Measurements from ENCODE around the gene MEDAG. TPM values are rescaled to one million over a fixed set of nuclear protein-coding genes. Genes with fewer than 3 reads are reported as not detected.

MEDAG gene
- total RNA-seq, 6 donors from 2014 or later, result 1.4 to 12.1 (median 5.1) TPM; not detected in 1

GRCh38 chr13:30918662-30919405 is 12.8 kb downstream of the MEDAG start:
- no peaks in the 10 kb centered on the region for H3K27me3 ChIP-seq
- H3K9me3 ChIP-seq, result no peaks in the 10 kb centered on the region
- ATAC-seq (ENCODE audit: low FRiP score in 2 of 2) (no peak), DNase-seq (no peak)
- WGBS, 2 donors, result 81 to 82% methylated on average over 6 of the region's 6 CpGs
- H3K27ac ChIP-seq, result no peak overlapping the region
- H3K4me1 ChIP-seq, result no peaks in the 10 kb centered on the region
- no peak for TF ChIP-seq EP300 (IDR thresholded peaks at IDR 0.05)
- TF ChIP-seq POLR2A (IDR thresholded peaks at IDR 0.05), result no peak
- TF ChIP-seq, protein P1, sequence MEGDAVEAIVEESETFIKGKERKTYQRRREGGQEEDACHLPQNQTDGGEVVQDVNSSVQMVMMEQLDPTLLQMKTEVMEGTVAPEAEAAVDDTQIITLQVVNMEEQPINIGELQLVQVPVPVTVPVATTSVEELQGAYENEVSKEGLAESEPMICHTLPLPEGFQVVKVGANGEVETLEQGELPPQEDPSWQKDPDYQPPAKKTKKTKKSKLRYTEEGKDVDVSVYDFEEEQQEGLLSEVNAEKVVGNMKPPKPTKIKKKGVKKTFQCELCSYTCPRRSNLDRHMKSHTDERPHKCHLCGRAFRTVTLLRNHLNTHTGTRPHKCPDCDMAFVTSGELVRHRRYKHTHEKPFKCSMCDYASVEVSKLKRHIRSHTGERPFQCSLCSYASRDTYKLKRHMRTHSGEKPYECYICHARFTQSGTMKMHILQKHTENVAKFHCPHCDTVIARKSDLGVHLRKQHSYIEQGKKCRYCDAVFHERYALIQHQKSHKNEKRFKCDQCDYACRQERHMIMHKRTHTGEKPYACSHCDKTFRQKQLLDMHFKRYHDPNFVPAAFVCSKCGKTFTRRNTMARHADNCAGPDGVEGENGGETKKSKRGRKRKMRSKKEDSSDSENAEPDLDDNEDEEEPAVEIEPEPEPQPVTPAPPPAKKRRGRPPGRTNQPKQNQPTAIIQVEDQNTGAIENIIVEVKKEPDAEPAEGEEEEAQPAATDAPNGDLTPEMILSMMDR (IDR thresholded peaks at IDR 0.05), result no peak
- TF ChIP-seq POLR2AphosphoS5 (IDR thresholded peaks at IDR 0.05), result no peak
- H3K36me3 ChIP-seq, result no peaks in the 10 kb centered on the region
- H3K4me3 ChIP-seq, result no peak overlapping the region

DNA sequence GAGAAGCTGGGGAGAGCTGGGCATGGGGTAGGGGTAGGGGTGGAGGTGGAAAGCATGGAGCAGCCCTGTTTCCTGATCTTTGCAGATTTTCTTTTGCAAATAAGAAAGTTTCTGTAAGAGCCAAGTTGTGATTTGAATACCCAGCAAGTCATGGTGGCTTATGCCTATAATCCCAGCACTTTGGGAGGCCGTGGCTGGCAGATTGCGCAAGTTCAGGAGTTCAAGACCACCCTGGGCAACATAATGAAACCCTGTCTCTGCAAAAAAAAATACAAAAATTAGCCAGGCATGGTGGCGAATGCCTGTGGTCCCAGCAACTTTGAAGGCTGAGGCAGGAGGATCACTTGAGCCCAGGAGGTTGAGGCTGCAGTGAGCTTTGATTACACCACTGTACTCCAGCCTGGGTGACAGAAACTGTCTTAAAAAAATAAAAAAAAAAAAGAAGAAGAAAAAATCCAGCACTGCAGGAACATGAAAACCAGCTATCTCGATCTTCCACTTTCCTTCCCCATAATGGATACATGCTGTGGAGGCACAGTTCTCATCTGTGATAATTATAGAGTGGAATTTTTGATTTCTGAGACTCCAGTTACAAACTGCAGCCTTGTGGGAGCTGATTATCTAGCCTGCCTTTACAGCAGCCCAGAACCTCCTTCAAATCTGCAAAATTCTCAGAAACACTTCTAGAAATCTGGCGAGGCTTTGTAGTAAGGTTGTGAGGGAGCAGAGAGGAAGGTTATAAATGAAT is 14.3 kb downstream of the MEDAG start:
- Histone ChIP-seq H3K36me3 (no peaks in the 10 kb centered on the region), H3K27me3 (no peaks in the 10 kb centered on the region), H3K4me1 (no peaks in the 10 kb centered on the region), H3K4me3 (no peak overlapping the region), H3K9me3 (no peaks in the 10 kb centered on the region), H3K27ac (no peak overlapping the region)
- DNase-seq (no peak), ATAC-seq (ENCODE audit: low FRiP score in 2 of 2) (no peak)
- TF ChIP-seq EP300 (IDR thresholded peaks at IDR 0.05) (no peak), POLR2A (IDR thresholded peaks at IDR 0.05) (no peak), POLR2AphosphoS5 (IDR thresholded peaks at IDR 0.05) (no peak)
- TF ChIP-seq, protein P1 (IDR thresholded peaks at IDR 0.05), result no peak
- 81 to 90% methylated on average over 5 of the region's 5 CpGs for WGBS, 2 donors

DNA sequence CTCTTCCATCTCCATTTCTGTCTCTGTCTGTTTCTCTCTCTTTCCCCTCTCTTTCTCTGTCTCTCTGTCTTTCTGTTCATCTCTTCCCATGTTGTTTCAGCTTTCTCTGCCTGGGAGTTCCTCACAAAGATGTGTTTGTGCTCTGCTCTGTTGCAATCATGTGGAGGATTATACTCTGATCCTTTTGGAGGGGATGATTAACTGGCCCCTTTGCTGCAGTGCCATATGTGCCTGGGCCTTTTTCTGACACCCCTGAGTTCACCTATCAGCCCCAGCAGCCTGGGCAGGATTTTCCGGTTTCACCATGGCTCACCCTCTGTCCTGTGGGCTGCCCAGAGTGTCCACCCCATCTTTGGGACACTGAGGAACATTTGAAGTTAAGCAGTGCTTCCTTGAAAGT is 17.3 kb downstream of the MEDAG start:
- no peaks in the 10 kb centered on the region for H3K4me1 ChIP-seq
- H3K9me3 ChIP-seq, result no peaks in the 10 kb centered on the region
- H3K36me3 ChIP-seq, result no peaks in the 10 kb centered on the region
- no peak overlapping the region for H3K27ac ChIP-seq
- ATAC-seq (ENCODE audit: low FRiP score in 2 of 2) (no peak), DNase-seq (no peak)
- TF ChIP-seq EP300 (IDR thresholded peaks at IDR 0.05), result no peak
- TF ChIP-seq POLR2A (IDR thresholded peaks at IDR 0.05), result no peak
- TF ChIP-seq, protein P1 (IDR thresholded peaks at IDR 0.05), result no peak
- TF ChIP-seq POLR2AphosphoS5 (IDR thresholded peaks at IDR 0.05), result no peak
- no peak overlapping the region for H3K4me3 ChIP-seq
- 69 to 100% methylated on average over 1 of the region's 1 CpG for WGBS, 2 donors
- no peaks in the 10 kb centered on the region for H3K27me3 ChIP-seq

DNA sequence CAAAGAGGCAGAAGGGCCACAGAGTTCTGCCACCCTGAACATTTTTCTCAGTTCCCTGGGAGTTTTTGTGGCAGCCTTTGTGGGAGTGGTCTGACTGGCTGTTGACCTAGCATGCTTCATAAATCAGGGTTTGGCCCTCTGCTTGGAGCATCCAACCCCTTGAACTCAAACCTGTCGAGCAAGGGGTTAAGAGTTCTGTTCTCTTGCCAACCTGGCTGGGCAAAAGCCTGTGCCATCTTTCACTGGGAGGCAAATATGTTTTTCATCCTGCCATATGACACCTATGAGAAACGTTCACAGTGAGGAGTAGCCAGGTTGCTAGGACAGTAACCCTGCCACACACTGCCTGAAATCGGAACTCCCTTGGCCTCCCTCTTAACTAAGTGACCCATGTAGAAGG is 18.6 kb downstream of the MEDAG start:
- H3K27ac ChIP-seq, result no peak overlapping the region
- no peaks in the 10 kb centered on the region for H3K36me3 ChIP-seq
- 73 to 90% methylated on average over 3 of the region's 3 CpGs for WGBS, 2 donors
- DNase-seq, result no peak
- H3K4me3 ChIP-seq, result no peak overlapping the region
- TF ChIP-seq POLR2AphosphoS5 (IDR thresholded peaks at IDR 0.05) (no peak), EP300 (IDR thresholded peaks at IDR 0.05) (no peak), POLR2A (IDR thresholded peaks at IDR 0.05) (no peak)
- TF ChIP-seq, protein P1 (IDR thresholded peaks at IDR 0.05), result no peak
- no peaks in the 10 kb centered on the region for H3K4me1 ChIP-seq
- ATAC-seq (ENCODE audit: low FRiP score in 2 of 2), result no peak
- no peaks in the 10 kb centered on the region for H3K27me3 ChIP-seq
- no peaks in the 10 kb centered on the region for H3K9me3 ChIP-seq
